PC-3 (cell line): Measurements from ENCODE around the gene PFN3.

ENCODE experiments used
- CTCF ChIP-seq: fragments of 300-600 bp; sonication (generic); conservative IDR thresholded peaks from 2 replicates; pipeline ENCODE4 v1.5.1; 2017; ENCODE audit warnings: antibody characterized with exemption, low read depth, mild to moderate bottlenecking, low read length
- EZH2 ChIP-seq: fragments of 300-600 bp; sonication (generic); IDR thresholded peaks from one replicate; pipeline ENCODE4 v1.6.1; 2017; ENCODE audit warnings: antibody characterized with exemption, mild to moderate bottlenecking, low read length; ENCODE audit not compliant: unreplicated experiment
- EZH2phosphoT487 ChIP-seq: fragments of 300-600 bp; sonication (generic); IDR thresholded peaks from 2 replicates; pipeline ENCODE4 v1.6.1; 2018; ENCODE audit warnings: mild to moderate bottlenecking, antibody characterized with exemption, low read length, borderline replicate concordance

GRCh38 chr5:177434437-177434836, 34.0 kb upstream of the PFN3 start:
- TF ChIP-seq CTCF: no peak
- no peak for TF ChIP-seq EZH2
- no peak for TF ChIP-seq EZH2phosphoT487
